Hair follicular keratinocyte (primary cell): Measurements from ENCODE around the gene CDKN1A. TPM values are rescaled to one million over a fixed set of nuclear protein-coding genes. Genes with fewer than 3 reads are reported as not detected.

ENCODE experiments used
- total RNA-seq: library from RNA; depleted of rRNA; stranded (reverse); fragments of >200 nt; gene quantifications from 2 replicates; pipeline ENCODE4 v1.2.3, GENCODE V29; 2015

Gene CDKN1A
- total RNA-seq = 314 and 410 TPM in 2 replicates

GRCh38 chr6:36678488-36679042, at the start of gene CDKN1A:
CDKN1A (plus strand) TSS chr6:36678714; CDS start chr6:36684102, 5,388 bp downstream.

GRCh38 chr6:36697481-36697903, 19.0 kb downstream of the CDKN1A start, which contains the start of gene RAB44:
RAB44 (plus strand) TSS chr6:36697826; CDS start chr6:36704236, 6,410 bp downstream.

Other genes with a start within 250 kb of the CDKN1A start
- gene PXT1, start 235.9 kb upstream of the CDKN1A start, total RNA-seq = 0.08 TPM in 1 of 2 replicates, not detected in the other
- gene KCTD20, start 235.7 kb upstream of the CDKN1A start, total RNA-seq = 18.4 and 26.0 TPM in 2 replicates
- 12.8 and 12.9 TPM in 2 replicates for gene STK38, start 131.2 kb upstream of the CDKN1A start, total RNA-seq
- 228 and 470 TPM in 2 replicates for gene SRSF3, start 84.4 kb upstream of the CDKN1A start, total RNA-seq
- 0.19 TPM in 1 of 2 replicates, not detected in the other for gene RAB44, start 19.1 kb downstream of the CDKN1A start, total RNA-seq
- 0.08 TPM in 1 of 2 replicates, not detected in the other for gene CPNE5, start 160.7 kb downstream of the CDKN1A start, total RNA-seq
- 46.6 and 59.0 TPM in 2 replicates for gene PPIL1, start 196.1 kb downstream of the CDKN1A start, total RNA-seq
- gene C6orf89, start 207.2 kb downstream of the CDKN1A start, total RNA-seq = 19.9 and 22.3 TPM in 2 replicates